Stimulated activated CD4-positive, alpha-beta T cell treated with anti-CD3 and anti-CD28 coated beads, Interleukin-15, amount 100 ng/mL, for 48 hours (primary cell): Measurements from ENCODE around the gene NLRC4.
"Not testable (repeated sequence)": the region's sequence is repeated elsewhere in the genome, so short reads cannot be mapped to it uniquely, and the experiment has no call there.

Experiments
- DNase-seq, 2 donors: peaks; one replicate each; pipeline ENCODE4 v3.0.0-alpha.2; 2020; ENCODE audit warnings: low read depth in 2 of 2

The NLRC4 gene

DNA sequence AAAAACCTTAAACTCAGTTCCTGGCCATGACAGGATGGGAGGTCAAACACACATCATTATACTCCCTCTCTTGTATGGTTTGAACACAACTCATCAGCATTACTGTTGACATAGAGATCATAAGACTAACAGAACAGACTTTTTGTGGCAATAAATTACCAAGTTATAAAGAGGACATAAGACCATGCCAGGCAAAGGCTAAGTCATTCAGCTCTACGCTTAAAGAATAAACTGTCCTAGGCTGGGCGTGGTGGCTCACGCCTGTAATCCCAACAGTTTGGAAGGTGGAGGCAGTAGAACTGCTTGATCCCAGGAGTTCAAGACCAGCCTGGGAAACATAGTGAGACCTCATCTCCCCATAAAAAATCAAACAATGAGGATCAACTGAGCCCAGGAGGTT is 16.4 kb downstream of the NLRC4 start:
- no peak for DNase-seq

GRCh38 chr2:32246911-32247310 is 17.8 kb downstream of the NLRC4 start:
- no peak for DNase-seq

GRCh38 chr2:32242331-32242730 is 22.4 kb downstream of the NLRC4 start:
- DNase-seq = no peak

DNA sequence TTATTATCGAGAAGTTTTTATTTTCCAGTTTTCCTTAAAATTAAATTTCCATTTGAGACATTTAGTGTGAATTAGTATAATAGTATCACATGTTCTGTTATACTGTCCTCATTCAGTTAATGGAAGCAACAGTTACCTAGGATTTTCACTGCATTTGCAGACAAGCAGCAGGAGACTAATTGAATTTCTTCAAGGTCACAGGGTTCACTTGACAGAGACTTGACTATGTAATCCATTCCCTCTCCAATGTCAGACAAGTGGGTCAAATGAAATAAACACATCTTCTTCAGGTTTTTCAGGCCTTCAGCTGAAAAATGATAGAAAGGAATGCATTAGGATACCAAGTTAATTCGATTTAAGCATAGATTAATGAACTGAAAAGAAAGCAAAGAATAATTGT is 26.7 kb downstream of the NLRC4 start:
- DNase-seq = no peak

DNA sequence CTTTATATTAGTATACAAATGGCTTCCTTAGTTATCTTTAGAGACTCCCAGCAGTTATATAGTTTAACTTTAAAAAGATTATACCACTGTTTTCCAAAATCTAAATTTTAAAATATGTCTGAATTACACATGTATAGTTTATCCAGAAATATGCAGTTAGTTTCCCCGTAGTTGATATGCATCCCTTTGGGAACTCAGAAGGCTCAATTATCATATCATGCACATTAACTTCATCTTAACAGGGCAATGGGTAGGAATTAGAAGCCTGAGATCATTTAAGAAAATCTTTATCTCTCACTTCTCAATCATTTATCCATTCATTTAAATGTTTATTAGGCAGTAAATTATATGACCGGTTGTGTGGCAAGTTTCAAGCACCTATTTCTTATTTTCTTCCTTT is 27.2 kb downstream of the NLRC4 start:
- DNase-seq = no peak

GRCh38 chr2:32235315-32235714 is 29.4 kb downstream of the NLRC4 start:
- no peak for DNase-seq

- DNase-seq = no peak
These were observed 32.7 kb downstream of the NLRC4 start for GRCh38 chr2:32231959-32232358.

DNA sequence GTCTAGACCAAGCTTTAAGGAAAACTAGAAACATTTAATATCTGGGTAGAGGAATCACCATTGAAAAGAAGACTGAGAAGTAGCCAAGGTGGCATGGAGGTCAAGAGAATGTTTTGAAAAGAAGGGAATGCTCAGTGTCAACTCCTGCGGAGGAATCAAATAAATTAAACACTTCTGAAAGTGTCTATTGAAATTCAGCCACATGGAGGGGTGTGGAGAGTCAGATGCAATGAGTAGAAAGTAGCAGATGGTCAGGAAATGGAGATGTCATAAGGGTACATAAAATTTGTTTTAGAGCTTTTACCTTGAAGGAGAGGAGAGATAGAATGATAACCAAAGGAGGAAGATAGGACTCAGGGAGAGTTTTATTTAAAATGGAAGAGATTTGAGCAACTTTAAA is 35.1 kb downstream of the NLRC4 start:
- no peak for DNase-seq

DNA sequence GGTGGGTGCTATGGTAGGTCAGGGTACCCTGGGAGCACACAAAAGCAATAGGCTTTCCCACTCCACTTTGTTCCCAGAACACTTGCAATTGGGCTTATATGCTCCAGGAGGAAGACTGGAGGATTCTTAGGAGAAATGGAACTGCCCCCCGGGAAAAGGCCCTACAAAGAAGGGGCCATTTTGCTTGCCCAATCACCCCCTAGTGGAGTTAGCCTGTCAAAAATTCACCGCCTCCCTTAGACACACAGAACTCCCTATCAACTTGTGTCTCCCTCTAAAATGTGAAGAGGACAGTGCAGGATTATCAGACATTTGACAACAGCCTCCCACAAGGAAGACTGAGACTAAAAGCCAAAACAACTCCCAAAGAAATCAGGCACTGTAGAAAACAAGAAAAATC is 36.5 kb downstream of the NLRC4 start:
- DNase-seq = no peak

DNA sequence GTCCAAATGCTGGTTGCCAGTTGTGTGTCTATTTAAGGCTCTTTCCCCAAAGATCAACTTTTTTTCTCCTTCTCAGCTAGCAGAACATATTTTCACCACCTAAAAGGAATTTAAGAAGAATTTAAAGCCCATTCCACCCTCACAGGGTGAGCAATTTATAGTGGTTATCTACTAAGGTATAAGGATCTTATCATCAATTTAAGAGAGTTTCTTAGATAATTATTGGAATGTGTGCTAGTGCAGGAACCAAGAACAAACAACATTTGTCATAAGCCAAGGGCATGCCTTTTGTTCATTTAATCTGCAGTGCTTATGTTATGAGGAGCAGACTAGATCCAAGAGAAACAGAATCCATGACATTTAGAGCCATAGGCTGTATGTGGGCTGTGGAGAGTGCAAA is 37.2 kb downstream of the NLRC4 start:
- DNase-seq = no peak

DNA sequence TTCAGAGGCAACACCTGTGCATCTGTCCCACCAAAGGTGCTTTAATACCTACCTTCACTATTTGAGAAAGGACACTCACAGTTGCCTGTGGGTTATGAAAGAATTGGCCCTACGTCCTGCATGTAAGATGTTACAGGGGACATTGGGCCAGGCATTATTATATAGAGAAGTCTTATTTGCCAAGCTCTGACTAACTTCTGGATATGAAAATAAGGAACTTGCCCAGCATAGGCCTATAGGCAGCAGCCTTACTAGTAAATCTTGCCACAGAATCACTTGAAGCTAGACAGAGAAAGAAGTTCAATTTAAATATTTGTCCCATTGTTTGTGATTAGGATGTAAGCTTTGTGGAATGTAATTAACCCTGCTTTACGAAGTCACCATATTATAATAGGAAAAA is 41.7 kb downstream of the NLRC4 start:
- no peak for DNase-seq

- DNase-seq = no peak
These were observed 44.2 kb downstream of the NLRC4 start for GRCh38 chr2:32220445-32220844.

GRCh38 chr2:32212295-32212694 is 52.4 kb downstream of the NLRC4 start:
- no peak for DNase-seq

- DNase-seq = no peak
These were observed 53.8 kb downstream of the NLRC4 start for GRCh38 chr2:32210767-32211408.

- not testable (repeated sequence) for DNase-seq
These were observed 61.3 kb downstream of the NLRC4 start for GRCh38 chr2:32203428-32203827.

DNA sequence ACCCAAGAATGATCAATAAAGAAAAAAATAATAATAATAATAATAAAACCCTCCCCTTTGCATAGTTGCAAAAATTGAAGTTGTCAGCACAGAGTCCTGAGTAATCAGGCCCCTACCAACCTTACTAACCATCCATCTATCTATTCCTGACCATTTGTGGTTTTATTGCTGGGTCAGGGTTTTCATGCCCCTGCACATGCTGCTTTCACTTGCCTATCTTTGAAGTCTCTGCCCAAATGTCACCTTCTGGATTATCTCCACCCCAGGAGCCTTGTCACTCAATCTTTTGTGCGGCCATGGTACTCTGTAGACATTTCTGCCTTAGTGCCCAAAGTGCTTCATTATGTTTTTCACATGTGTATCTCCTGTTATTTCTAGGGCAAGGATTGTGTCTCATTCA is 63.9 kb downstream of the NLRC4 start:
- no peak for DNase-seq

DNA sequence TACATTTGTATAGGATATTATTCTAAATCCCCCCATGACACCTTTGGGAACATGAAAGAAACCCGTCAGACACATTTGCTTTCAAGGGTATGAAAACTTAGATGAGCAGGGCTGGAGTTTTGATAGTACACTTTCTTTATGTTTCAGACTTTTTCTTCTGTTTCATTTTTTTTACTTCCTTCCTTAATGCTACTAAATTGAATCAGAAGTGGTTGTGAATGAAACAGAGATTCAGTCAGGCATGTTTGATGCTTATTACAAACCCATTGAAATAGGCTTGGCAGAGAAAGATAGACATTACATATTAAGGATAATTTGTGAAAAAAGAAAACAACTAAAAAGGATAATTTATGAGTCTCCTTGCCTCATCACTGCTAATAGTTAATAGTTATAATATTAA is 72.3 kb downstream of the NLRC4 start:
- no peak for DNase-seq

- DNase-seq = no peak
These were observed 75.7 kb downstream of the NLRC4 start for GRCh38 chr2:32189011-32189410.

DNA sequence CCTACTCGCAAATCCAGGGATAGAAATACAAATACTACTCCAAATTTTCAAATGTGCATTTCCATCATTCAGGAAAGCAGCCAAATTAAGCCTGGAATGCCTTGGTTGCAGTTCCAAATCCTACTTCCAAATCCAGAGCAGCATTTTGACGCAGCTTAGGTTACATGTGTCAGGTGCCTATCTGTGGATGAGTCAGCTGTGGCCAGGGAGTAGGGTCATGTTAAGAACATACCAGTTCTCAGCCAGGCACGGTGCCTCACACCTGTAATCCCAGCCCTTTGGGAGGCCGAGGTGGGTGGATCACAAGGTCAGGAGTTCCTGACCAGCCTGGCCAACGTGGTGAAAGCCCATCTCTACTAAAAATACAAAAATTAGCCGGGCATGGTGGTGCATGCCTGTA is 82.0 kb downstream of the NLRC4 start:
- DNase-seq = no peak
